ENCODE results near the gene TMEM165. TPM values are rescaled to one million over a fixed set of nuclear protein-coding genes. Genes with fewer than 3 reads are reported as not detected.
A peak's percentile ranks its signal among the peaks of the same experiment; 100 is the strongest.

TMEM165 gene
- total and polyA plus RNA-seq, 10 of the 15 experiments (the other 5 are each of a cell fraction or from before 2014, with no cell fraction given): 18.3 to 141 (median 81.1) TPM

DNA sequence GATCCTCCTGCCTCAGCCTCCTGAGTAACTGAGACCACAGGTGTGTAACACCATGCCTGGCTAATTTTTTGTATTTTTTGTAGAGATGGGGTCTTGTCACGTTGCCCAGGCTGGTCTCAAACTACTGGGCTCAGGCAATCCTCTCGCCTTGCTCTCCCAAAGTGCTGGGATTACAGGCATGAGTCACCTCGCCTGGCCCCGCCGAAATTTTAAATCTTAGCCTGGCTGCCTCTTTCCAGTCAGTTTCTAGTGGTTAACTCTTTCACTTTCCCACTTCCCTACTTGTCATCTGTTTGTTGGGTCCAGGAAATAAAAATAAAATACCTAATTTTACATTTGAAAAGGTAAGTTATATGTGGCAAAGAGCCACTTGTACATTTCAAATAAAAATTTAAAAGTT lies 62.4 kb downstream of the TMEM165 start (continued):
- TF ChIP-seq BACH1 (IDR thresholded peaks at IDR 0.05; ENCODE audit: borderline replicate concordance): no peak

DNA sequence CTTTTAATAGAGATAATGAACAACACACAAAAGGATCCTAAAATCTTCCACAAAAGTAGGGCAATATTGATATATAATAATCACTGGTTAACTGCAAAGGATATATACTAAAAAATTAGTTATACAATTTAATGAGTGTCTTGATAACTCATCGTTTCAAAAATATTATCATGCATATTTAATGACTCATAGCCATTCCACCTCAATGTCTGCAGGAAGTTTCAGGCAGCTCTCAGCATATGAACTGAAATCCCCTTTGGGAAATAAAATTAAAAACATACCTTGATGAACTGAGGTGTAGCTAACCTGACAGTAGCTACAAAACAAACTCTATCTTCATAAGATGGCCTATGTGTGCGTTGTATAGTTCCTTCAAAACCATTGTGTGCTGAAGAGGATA lies 62.9 kb downstream of the TMEM165 start:
- WGBS (ENCODE audit: insufficient coverage, insufficient replicate concordance, low lambda C conversion rate, missing lambda C conversion rate): 79% methylated on average over 2 of the region's 2 CpGs
- no peak overlapping the region for H3K4me2 ChIP-seq (ENCODE audit: control insufficient read depth, insufficient read depth)
- RAD21 ChIA-PET (ENCODE audit: unreplicated experiment): no interaction called here

DNA sequence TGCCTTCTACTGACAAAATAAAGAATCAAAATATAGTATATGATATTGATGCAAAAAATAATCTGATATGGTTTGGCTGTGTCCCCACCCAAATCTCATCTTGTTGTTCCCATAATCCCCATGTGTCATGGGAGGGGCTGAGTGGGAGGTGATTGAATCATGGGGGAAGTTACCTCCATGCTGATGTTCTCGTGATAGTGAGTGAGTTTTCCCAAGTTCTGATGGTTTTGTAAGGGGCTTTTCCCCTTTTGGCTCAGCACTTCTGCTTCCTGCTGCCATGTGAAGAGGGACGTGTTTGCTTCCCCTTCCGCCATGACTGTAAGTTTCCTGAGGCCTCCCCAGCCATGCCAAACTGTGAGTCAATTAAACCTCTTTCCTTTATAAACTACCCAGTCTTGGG lies 70.2 kb downstream of the TMEM165 start:
- intact Hi-C loops (cut with micrococcal nuclease; ENCODE audit: unreplicated experiment) (no loop called here), in situ Hi-C loops (cut with MboI) (no loop called here)
- ChIA-PET RAD21 (ENCODE audit: unreplicated experiment) (no interaction called here), SMC1A (ENCODE audit: uncharacterized antibody, unreplicated experiment) (no interaction called here), CTCF (no interaction called here), POLR2A (no interaction called here)
- H2AFZ ChIP-seq (ENCODE audit: control insufficient read depth, low read depth, low read length): no peak overlapping the region
- no peak overlapping the region for H3K27ac ChIP-seq (ENCODE audit: control insufficient read depth, insufficient read depth)
- H3K4me1 ChIP-seq (ENCODE audit: control insufficient read depth, insufficient read depth, low read length): no peaks in the 10 kb centered on the region
- ATAC-seq (no peak), DNase-seq (ENCODE audit: low read depth, low spot score) (no peak), FAIRE-seq (no peak)
- H3K79me2 ChIP-seq (ENCODE audit: control insufficient read depth, insufficient read depth, low read length): no peaks in the 10 kb centered on the region
- no peak overlapping the region for H3K9ac ChIP-seq (ENCODE audit: control insufficient read depth, insufficient read depth, low read length)
- no TSS peak for BruUV-seq (replicated peaks)
- no peaks in the 10 kb centered on the region for H3K27me3 ChIP-seq (replicated peaks in 1 of 2; ENCODE audit: control insufficient read depth in 2 of 2, insufficient read depth in 2 of 2, low read length in 1 of 2)
- no peak overlapping the region for H3K4me2 ChIP-seq (ENCODE audit: control insufficient read depth, insufficient read depth)
- peaks cover 2% of the 10 kb centered on the region; the same call in 2 of the 3 replicates for H3K9me3 ChIP-seq (replicated peaks; ENCODE audit: control insufficient read depth, insufficient read depth, low read length)
- 88% methylated on average over 3 of the region's 3 CpGs for WGBS (ENCODE audit: insufficient coverage, insufficient replicate concordance, low lambda C conversion rate, missing lambda C conversion rate)
- no peak overlapping the region for H3K4me3 ChIP-seq
- TF ChIP-seq FOXM1 (IDR thresholded peaks at IDR 0.05; ENCODE audit: low read depth, low read length) (no peak), ESRRA (IDR thresholded peaks at IDR 0.05; ENCODE audit: low read length) (no peak)
- TF ChIP-seq, protein P1, sequence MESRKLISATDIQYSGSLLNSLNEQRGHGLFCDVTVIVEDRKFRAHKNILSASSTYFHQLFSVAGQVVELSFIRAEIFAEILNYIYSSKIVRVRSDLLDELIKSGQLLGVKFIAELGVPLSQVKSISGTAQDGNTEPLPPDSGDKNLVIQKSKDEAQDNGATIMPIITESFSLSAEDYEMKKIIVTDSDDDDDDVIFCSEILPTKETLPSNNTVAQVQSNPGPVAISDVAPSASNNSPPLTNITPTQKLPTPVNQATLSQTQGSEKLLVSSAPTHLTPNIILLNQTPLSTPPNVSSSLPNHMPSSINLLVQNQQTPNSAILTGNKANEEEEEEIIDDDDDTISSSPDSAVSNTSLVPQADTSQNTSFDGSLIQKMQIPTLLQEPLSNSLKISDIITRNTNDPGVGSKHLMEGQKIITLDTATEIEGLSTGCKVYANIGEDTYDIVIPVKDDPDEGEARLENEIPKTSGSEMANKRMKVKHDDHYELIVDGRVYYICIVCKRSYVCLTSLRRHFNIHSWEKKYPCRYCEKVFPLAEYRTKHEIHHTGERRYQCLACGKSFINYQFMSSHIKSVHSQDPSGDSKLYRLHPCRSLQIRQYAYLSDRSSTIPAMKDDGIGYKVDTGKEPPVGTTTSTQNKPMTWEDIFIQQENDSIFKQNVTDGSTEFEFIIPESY (IDR thresholded peaks at IDR 0.05): 0 out of 2 replicates have a peak, but pooled peaks have one; percentile 72
- TF ChIP-seq, protein P2, sequence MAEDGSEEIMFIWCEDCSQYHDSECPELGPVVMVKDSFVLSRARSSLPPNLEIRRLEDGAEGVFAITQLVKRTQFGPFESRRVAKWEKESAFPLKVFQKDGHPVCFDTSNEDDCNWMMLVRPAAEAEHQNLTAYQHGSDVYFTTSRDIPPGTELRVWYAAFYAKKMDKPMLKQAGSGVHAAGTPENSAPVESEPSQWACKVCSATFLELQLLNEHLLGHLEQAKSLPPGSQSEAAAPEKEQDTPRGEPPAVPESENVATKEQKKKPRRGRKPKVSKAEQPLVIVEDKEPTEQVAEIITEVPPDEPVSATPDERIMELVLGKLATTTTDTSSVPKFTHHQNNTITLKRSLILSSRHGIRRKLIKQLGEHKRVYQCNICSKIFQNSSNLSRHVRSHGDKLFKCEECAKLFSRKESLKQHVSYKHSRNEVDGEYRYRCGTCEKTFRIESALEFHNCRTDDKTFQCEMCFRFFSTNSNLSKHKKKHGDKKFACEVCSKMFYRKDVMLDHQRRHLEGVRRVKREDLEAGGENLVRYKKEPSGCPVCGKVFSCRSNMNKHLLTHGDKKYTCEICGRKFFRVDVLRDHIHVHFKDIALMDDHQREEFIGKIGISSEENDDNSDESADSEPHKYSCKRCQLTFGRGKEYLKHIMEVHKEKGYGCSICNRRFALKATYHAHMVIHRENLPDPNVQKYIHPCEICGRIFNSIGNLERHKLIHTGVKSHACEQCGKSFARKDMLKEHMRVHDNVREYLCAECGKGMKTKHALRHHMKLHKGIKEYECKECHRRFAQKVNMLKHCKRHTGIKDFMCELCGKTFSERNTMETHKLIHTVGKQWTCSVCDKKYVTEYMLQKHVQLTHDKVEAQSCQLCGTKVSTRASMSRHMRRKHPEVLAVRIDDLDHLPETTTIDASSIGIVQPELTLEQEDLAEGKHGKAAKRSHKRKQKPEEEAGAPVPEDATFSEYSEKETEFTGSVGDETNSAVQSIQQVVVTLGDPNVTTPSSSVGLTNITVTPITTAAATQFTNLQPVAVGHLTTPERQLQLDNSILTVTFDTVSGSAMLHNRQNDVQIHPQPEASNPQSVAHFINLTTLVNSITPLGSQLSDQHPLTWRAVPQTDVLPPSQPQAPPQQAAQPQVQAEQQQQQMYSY (CRISPR knock-in tag; IDR thresholded peaks at IDR 0.05): no peak
- H3K36me3 ChIP-seq (ENCODE audit: control insufficient read depth in 2 of 2, insufficient read depth in 2 of 2, low read length in 1 of 2): peaks cover 1 to 7% of the 10 kb centered on the region in 2 experiments; a peak in 2 of 4 replicates
- H4K20me1 ChIP-seq (ENCODE audit: control insufficient read depth, insufficient read depth): no peaks in the 10 kb centered on the region

More for the DNA sequence above, 62.9 kb downstream of the TMEM165 start:
- no peaks in the 10 kb centered on the region for H3K27me3 ChIP-seq (replicated peaks in 1 of 2; ENCODE audit: control insufficient read depth in 2 of 2, insufficient read depth in 2 of 2, low read length in 1 of 2)
- in situ Hi-C loops (cut with MboI) (no loop called here), intact Hi-C loops (cut with micrococcal nuclease; ENCODE audit: unreplicated experiment) (no loop called here)
- FAIRE-seq (no peak), ATAC-seq (no peak), DNase-seq (ENCODE audit: low read depth, low spot score) (no peak)
- BruUV-seq (replicated peaks): no TSS peak
- H4K20me1 ChIP-seq (ENCODE audit: control insufficient read depth, insufficient read depth): no peaks in the 10 kb centered on the region
- no peaks in the 10 kb centered on the region for H3K4me1 ChIP-seq (ENCODE audit: control insufficient read depth, insufficient read depth, low read length)
- TF ChIP-seq STAT1 (conservative IDR thresholded peaks at IDR 0.05): no peak
- no peak for TF ChIP-seq NFYA (IDR thresholded peaks at IDR 0.05; ENCODE audit: borderline replicate concordance, low read depth, low read length)
- TF ChIP-seq JUND (IDR thresholded peaks at IDR 0.05; ENCODE audit: low read depth, low read length): no peak
- TF ChIP-seq, protein P3, sequence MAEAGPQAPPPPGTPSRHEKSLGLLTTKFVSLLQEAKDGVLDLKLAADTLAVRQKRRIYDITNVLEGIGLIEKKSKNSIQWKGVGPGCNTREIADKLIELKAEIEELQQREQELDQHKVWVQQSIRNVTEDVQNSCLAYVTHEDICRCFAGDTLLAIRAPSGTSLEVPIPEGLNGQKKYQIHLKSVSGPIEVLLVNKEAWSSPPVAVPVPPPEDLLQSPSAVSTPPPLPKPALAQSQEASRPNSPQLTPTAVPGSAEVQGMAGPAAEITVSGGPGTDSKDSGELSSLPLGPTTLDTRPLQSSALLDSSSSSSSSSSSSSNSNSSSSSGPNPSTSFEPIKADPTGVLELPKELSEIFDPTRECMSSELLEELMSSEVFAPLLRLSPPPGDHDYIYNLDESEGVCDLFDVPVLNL (IDR thresholded peaks at IDR 0.05; ENCODE audit: low read depth, low read length): no peak
- no peak for TF ChIP-seq HCFC1 (IDR thresholded peaks at IDR 0.05; ENCODE audit: low read length)
- no peak for TF ChIP-seq RCOR1 (conservative IDR thresholded peaks at IDR 0.05; ENCODE audit: low read depth, low read length)
- TF ChIP-seq EED (IDR thresholded peaks at IDR 0.05; ENCODE audit: low read depth): no peak
- no peak overlapping the region for H3K4me3 ChIP-seq
- no peaks in the 10 kb centered on the region for H3K9me3 ChIP-seq (replicated peaks; ENCODE audit: control insufficient read depth, insufficient read depth, low read length)
- H3K9ac ChIP-seq (ENCODE audit: control insufficient read depth, insufficient read depth, low read length): no peak overlapping the region
- SMC1A ChIA-PET (ENCODE audit: uncharacterized antibody, unreplicated experiment): no interaction called here
- H2AFZ ChIP-seq (ENCODE audit: control insufficient read depth, low read depth, low read length): no peak overlapping the region
- H3K27ac ChIP-seq (ENCODE audit: control insufficient read depth, insufficient read depth): no peak overlapping the region
- CTCF ChIA-PET: no interaction called here
- H3K79me2 ChIP-seq (ENCODE audit: control insufficient read depth, insufficient read depth, low read length): no peaks in the 10 kb centered on the region
- POLR2A ChIA-PET: no interaction called here
- H3K36me3 ChIP-seq (ENCODE audit: control insufficient read depth in 2 of 2, insufficient read depth in 2 of 2, low read length in 1 of 2): no peaks in the 10 kb centered on the region; a peak in 2 of 4 replicates
